ENCODE data around the gene SLC4A9.

DNA sequence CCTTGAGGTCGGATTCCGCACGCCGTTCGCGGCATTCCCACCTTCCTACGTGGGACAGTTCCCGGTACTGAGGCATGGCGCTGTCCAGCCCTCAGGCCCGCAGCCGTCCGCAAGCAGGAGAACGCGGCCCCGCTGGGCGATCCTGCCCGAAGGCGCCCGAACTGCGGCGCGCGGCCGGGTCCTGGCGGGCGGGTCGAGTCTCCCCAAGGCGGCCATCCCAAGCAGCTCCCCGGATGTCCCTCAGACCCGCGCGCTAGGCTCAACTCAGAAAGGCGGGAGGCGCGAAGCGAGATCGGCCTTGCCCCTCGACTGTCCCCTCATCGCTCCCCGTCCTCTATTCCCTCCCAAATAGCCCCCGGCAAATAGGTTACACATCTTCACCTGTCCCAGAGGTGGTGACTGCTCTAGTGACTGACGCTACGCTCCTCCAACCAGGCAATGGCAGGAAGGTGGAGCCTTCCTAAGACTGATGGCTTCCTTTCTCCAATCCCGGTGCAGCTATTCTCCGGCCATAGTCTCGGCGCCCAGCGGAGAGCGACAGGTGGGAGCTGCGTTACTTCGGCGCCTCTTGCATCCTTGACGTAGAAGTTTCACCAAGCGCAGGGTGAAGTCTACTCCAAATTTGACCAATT is 40.9 kb downstream of the SLC4A9 start:
- TF ChIP-seq BACH2 (CRISPR knock-in tag; IDR thresholded peaks at IDR 0.05; ENCODE audit: borderline replicate concordance) (no peak), RARB (CRISPR knock-in tag; IDR thresholded peaks at IDR 0.05) (no peak), ARNTL (CRISPR knock-in tag; IDR thresholded peaks at IDR 0.05; ENCODE audit: borderline replicate concordance, low read depth) (no peak)
- TF ChIP-seq, protein P1, sequence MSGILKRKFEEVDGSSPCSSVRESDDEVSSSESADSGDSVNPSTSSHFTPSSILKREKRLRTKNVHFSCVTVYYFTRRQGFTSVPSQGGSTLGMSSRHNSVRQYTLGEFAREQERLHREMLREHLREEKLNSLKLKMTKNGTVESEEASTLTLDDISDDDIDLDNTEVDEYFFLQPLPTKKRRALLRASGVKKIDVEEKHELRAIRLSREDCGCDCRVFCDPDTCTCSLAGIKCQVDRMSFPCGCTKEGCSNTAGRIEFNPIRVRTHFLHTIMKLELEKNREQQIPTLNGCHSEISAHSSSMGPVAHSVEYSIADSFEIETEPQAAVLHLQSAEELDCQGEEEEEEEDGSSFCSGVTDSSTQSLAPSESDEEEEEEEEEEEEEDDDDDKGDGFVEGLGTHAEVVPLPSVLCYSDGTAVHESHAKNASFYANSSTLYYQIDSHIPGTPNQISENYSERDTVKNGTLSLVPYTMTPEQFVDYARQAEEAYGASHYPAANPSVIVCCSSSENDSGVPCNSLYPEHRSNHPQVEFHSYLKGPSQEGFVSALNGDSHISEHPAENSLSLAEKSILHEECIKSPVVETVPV (CRISPR knock-in tag; IDR thresholded peaks at IDR 0.05), result no peak
- TF ChIP-seq, protein P2, sequence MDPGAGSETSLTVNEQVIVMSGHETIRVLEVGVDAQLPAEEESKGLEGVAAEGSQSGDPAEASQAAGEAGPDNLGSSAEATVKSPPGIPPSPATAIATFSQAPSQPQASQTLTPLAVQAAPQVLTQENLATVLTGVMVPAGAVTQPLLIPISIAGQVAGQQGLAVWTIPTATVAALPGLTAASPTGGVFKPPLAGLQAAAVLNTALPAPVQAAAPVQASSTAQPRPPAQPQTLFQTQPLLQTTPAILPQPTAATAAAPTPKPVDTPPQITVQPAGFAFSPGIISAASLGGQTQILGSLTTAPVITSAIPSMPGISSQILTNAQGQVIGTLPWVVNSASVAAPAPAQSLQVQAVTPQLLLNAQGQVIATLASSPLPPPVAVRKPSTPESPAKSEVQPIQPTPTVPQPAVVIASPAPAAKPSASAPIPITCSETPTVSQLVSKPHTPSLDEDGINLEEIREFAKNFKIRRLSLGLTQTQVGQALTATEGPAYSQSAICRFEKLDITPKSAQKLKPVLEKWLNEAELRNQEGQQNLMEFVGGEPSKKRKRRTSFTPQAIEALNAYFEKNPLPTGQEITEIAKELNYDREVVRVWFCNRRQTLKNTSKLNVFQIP (CRISPR knock-in tag; IDR thresholded peaks at IDR 0.05; ENCODE audit: borderline replicate concordance, low read depth), result no peak
